HepG2 (cell line): ENCODE data around the gene FAM20C. TPM values are rescaled to one million over a fixed set of nuclear protein-coding genes. Genes with fewer than 3 reads are reported as not detected.

Experiments used
- ATAC-seq: fragments of 200-7000 bp; cut with Tn5 transposase; 3 replicates; pipeline ENCODE4 v1.9.1; 2020; ENCODE audit warnings: mild to moderate bottlenecking, moderate library complexity
- BruUV-seq: library from RNA; stranded (reverse); fragments of 400-500 nt; replicated peaks from 2 replicates; lab custom pipeline; 2021; lab: Mats Ljungman, UMichigan
- CTCF ChIA-PET: fragments of 300-600 bp; formaldehyde crosslinking; extraction: SDS; loops from one replicate; lab custom pipeline; 2021; ENCODE audit warnings: low total read pairs, inconsistent platforms, low intra/inter-chr PET ratio; lab: Yijun Ruan, JAX
- POLR2A ChIA-PET: fragments of 350-600 bp; sonication (Branson Sonifier 250); formaldehyde crosslinking; loops from one replicate; lab custom pipeline; 2020; ENCODE audit warnings: antibody characterized with exemption, inconsistent platforms; lab: Yijun Ruan, JAX
- DNase-seq: peaks from one replicate; pipeline ENCODE4 v3.0.0-alpha.2; 2015; ENCODE audit warnings: low spot score
- FAIRE-seq: peaks from 3 replicates; lab custom pipeline; 2011; peaks lifted over from hg19 to GRCh38; lab: Jason Lieb, UNC
- H2AFZ ChIP-seq: one replicate; pipeline ENCODE4 v1.6.1; 2011; ENCODE audit warnings: low read length, inconsistent platforms
- H3K27ac ChIP-seq: fragments of 300-600 bp; 3 replicates; pipeline ENCODE4 v1.8.0; 2011; ENCODE audit warnings: mixed run types, mild to moderate bottlenecking, mixed read lengths, low read length, inconsistent platforms; ENCODE audit not compliant: insufficient read depth; ENCODE audit errors: extremely low read length
- H3K27me3 ChIP-seq, 2 experiments: fragments of 200-600 bp in 1 of 2; 2 replicates in 1 of 2; 3 replicates in 1 of 2; pipeline versions ENCODE4 v1.6.0 to v1.8.0; 2011; ENCODE audit warnings: low read length in 2 of 2, mild to moderate bottlenecking in 2 of 2, moderate library complexity in 2 of 2, inconsistent platforms in 1 of 2; ENCODE audit not compliant: insufficient read depth in 2 of 2, control insufficient read depth in 1 of 2
- H3K36me3 ChIP-seq, 2 experiments: fragments of 200-600 bp in 1 of 2; replicated peaks in 1 of 2; 2 replicates in 1 of 2; 3 replicates in 1 of 2; pipeline versions ENCODE4 v1.5.1 to v1.8.0; 2011; ENCODE audit warnings: low read length in 2 of 2, inconsistent platforms in 1 of 2; ENCODE audit not compliant: insufficient read depth in 2 of 2, control insufficient read depth in 1 of 2
- H3K4me1 ChIP-seq: 2 replicates; pipeline ENCODE4 v1.5.1; 2012; ENCODE audit warnings: low read length, inconsistent platforms; ENCODE audit not compliant: insufficient read depth
- H3K4me2 ChIP-seq: 2 replicates; pipeline ENCODE4 v1.6.0; 2011; ENCODE audit warnings: low read depth, low read length, inconsistent platforms
- H3K4me3 ChIP-seq, 3 experiments: fragments of 200-600 bp in 1 of 3; sonication (generic), shearing (Covaris generic) in 1 of 3; replicated peaks in 1 of 3; 2 replicates each; pipeline ENCODE4 v1.5.1; 2011 to 2016; ENCODE audit warnings: low read length in 3 of 3, inconsistent platforms in 2 of 3, low read depth in 2 of 3, mild to moderate bottlenecking in 2 of 3, control low read depth in 1 of 3, mixed read lengths in 1 of 3; ENCODE audit not compliant: insufficient read depth in 1 of 3
- H3K79me2 ChIP-seq: one replicate; pipeline ENCODE4 v1.6.1; 2011; ENCODE audit warnings: low read length, inconsistent platforms; ENCODE audit not compliant: insufficient read depth
- H3K9ac ChIP-seq: 2 replicates; pipeline ENCODE4 v1.6.0; 2011; ENCODE audit warnings: mild to moderate bottlenecking, low read depth, low read length, inconsistent platforms; ENCODE audit not compliant: insufficient read depth
- H3K9me3 ChIP-seq: 2 replicates; pipeline ENCODE4 v1.5.1; 2012; ENCODE audit warnings: mild to moderate bottlenecking, low read length
- H4K20me1 ChIP-seq: 2 replicates; pipeline ENCODE4 v1.6.0; 2011; ENCODE audit warnings: inconsistent platforms, mild to moderate bottlenecking, low read length, moderate library complexity; ENCODE audit not compliant: insufficient read depth
- AKAP8 ChIP-seq: sonication (generic); formaldehyde crosslinking; IDR thresholded peaks from 2 replicates; pipeline ENCODE4 v1.5.1; 2020; ENCODE audit warnings: mild to moderate bottlenecking, missing genetic modification reagents
- HNF4G ChIP-seq, 2 experiments: sonication (generic) in 1 of 2; formaldehyde crosslinking in 1 of 2; IDR thresholded peaks; 2 replicates each; pipeline versions ENCODE4 v1.4.0 to v1.6.1; 2011 to 2020; ENCODE audit warnings: borderline replicate concordance in 2 of 2, low read depth in 2 of 2, mild to moderate bottlenecking in 2 of 2, low read length in 1 of 2, missing genetic modification reagents in 1 of 2, moderate library complexity in 1 of 2
- MBD4 ChIP-seq: IDR thresholded peaks from 2 replicates; pipeline ENCODE4 v1.6.1; 2012; ENCODE audit warnings: low read length, inconsistent platforms, borderline replicate concordance
- PCBP2 ChIP-seq: fragments of 200-400 bp; formaldehyde crosslinking; optimal IDR thresholded peaks from 2 replicates; pipeline ENCODE3; 2018; ENCODE audit warnings: low read length, low read depth; ENCODE audit not compliant: poor library complexity, severe bottlenecking
- STAT5B ChIP-seq: sonication (generic); formaldehyde crosslinking; IDR thresholded peaks from 2 replicates; pipeline ENCODE4 v1.4.0; 2020; ENCODE audit warnings: missing genetic modification reagents
- WGBS: methylation state at CpG from one replicate; pipeline ENCODE4 v1.1.6; 2017; ENCODE audit warnings: low lambda C conversion rate; 5-methylcytosine and 5-hydroxymethylcytosine counted together
- in situ Hi-C: cut with HindIII; loops from 2 replicates; pipeline ENCODE4 v1.10.0; 2017; ENCODE audit warnings: low pct_unique_long_range_greater_than_20kb; ENCODE audit not compliant: extremely low pct_ligation_motif_present
- intact Hi-C: fragments of 100-400 bp; cut with micrococcal nuclease; formaldehyde crosslinking; loops from one replicate; pipeline ENCODE4 v1.10.0; 2022; ENCODE audit not compliant: unreplicated experiment
- polyA plus RNA-seq, 8 experiments: library from polyadenylated mRNA; depleted of rRNA in 3 of 8; stranded (reverse) in 7 of 8; unstranded in 1 of 8; fragments of >200 nt; fragmentation: Illumina TruSeq in 4 of 8; extraction: Trizol in 4 of 8; gene quantifications; 2 replicates each; pipeline versions ENCODE4 v1.2.1 to v1.2.3, GENCODE V29; 2011 to 2016; ENCODE audit warnings: low read depth in 4 of 8, missing spikeins in 1 of 8, mixed read lengths in 1 of 8; ENCODE audit not compliant: insufficient read depth in 1 of 8
- total RNA-seq, 5 experiments: library from RNA; depleted of rRNA; stranded (reverse); fragments of >200 nt; fragmentation: Illumina TruSeq; extraction: Trizol; gene quantifications; 2 replicates each; pipeline ENCODE4 v1.2.3, GENCODE V29; 2016; ENCODE audit warnings: low read depth in 1 of 5
- TF ChIP-seq, protein P1 (sequence below): sonication (generic); formaldehyde crosslinking; IDR thresholded peaks from 2 replicates; pipeline ENCODE4 v1.4.0; 2020; ENCODE audit warnings: mild to moderate bottlenecking, missing genetic modification reagents, borderline replicate concordance
- TF ChIP-seq, protein P2 (sequence below): sonication (generic); formaldehyde crosslinking; IDR thresholded peaks from 2 replicates; pipeline ENCODE4 v1.4.0; 2020; ENCODE audit warnings: missing genetic modification reagents

FAM20C gene
- total and polyA plus RNA-seq, 2 of the 13 experiments (the other 11 are each of a cell fraction or from before 2014, with no cell fraction given) = 11.9 to 19.9 TPM

DNA sequence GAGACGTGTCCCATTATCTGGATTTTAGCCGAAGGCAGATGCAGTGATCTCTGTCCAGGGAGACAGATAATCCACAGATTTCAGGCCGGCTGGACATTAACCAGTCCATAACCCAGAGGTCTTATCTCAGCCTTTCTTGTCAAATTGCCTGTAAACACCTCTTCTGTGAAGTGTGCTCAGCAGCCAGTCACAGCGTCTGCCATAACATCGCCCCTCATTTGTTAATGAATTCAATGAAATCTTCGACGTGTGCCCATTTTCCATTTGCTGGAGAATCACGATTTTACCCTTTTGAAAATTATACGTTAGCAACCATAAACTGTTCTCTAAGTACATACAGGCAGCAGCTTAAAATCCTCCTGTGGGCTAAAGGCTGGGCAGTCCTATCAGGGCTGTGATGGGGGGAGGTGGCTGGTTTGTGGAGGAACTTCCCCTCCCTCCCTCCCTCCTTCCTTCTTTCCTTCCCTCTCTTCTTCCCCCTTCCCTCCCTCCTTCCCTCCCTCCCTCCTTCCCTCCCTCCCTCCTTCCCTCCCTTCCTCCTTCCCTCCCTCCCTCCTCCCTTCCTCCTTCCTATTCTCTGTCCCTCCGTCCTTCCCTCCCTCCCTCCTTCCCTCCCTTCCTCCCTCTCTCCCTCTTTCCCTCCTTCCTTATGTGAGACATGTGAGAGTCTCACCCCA lies 26.6 kb upstream of the FAM20C start:
- in situ Hi-C loops (no loop called here), intact Hi-C loops (no loop called here)
- Histone ChIP-seq H3K9me3 (no peaks in the 10 kb centered on the region), H3K36me3 (no peaks in the 10 kb centered on the region), H3K4me2 (no peak overlapping the region), H4K20me1 (no peaks in the 10 kb centered on the region), H3K27ac (no peak overlapping the region), H3K9ac (no peak overlapping the region), H3K4me3 (no peak overlapping the region), H3K4me1 (peaks cover 8% of the 10 kb centered on the region), H3K27me3 (peaks cover 12 to 89% of the 10 kb centered on the region in 2 experiments), H2AFZ (no peak overlapping the region), H3K79me2 (no peaks in the 10 kb centered on the region)
- DNase-seq (no peak), ATAC-seq (no peak), FAIRE-seq (no peak)
- POLR2A ChIA-PET = no interaction called here
- BruUV-seq = no TSS peak
- TF ChIP-seq, protein P1, sequence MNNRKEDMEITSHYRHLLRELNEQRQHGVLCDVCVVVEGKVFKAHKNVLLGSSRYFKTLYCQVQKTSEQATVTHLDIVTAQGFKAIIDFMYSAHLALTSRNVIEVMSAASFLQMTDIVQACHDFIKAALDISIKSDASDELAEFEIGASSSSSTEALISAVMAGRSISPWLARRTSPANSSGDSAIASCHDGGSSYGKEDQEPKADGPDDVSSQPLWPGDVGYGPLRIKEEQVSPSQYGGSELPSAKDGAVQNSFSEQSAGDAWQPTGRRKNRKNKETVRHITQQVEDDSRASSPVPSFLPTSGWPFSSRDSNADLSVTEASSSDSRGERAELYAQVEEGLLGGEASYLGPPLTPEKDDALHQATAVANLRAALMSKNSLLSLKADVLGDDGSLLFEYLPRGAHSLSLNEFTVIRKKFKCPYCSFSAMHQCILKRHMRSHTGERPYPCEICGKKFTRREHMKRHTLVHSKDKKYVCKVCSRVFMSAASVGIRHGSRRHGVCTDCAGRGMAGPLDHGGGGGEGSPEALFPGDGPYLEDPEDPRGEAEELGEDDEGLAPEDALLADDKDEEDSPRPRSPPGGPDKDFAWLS (CRISPR knock-in tag) = no peak
- TF ChIP-seq PCBP2 (peak; percentile 20), AKAP8 (CRISPR knock-in tag) (no peak), MBD4 (no peak)
- CTCF ChIA-PET = no interaction called here
- 6% methylated on average over 9 of the region's 10 CpGs for WGBS

DNA sequence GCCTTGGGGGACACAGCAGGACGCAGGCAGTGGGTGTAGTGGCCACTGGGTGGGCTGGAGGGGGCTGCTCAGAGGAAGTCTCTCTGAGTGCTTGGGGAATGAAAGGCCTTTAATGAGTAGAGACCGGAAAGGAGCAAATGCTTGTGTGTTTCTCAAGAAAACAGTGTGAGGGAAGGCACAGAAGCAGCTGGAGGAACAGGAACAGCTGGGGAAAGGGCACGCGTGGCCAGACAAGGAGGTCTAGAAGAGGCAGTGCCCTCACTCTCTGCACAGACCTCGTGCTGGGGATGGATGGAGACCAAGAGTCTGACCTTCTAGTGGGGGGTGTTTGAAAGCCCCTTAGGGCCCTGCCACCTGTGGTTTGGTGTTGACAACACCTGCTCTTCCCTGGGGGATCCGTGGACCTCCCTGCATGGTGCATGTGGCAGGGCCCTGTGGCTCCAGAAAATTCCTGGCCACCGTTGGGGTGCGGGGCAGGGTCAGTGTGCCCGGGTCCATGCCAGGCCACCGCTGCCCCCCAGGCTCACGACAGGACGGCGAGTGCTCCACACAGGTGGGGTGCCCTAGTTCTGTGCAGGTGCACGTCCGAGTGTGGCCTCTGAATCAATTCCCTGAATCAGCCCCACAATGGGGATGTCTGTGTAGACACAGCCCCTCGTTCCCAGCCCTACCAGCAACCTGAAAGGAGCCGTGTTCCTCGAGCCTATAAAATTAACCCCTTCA lies 25.9 kb upstream of the FAM20C start:
- H3K9ac ChIP-seq = no peak overlapping the region
- WGBS = 54% methylated on average over 6 of the region's 18 CpGs
- no peaks in the 10 kb centered on the region for H3K9me3 ChIP-seq
- FAIRE-seq = no peak
- H3K27ac ChIP-seq = no peak overlapping the region
- in situ Hi-C loops = no loop called here
- no peaks in the 10 kb centered on the region for H3K36me3 ChIP-seq
- no peak for ATAC-seq
- peaks cover 8% of the 10 kb centered on the region for H3K4me1 ChIP-seq
- BruUV-seq = no TSS peak
- H4K20me1 ChIP-seq = no peaks in the 10 kb centered on the region
- POLR2A ChIA-PET = no interaction called here
- no peak overlapping the region for H3K4me3 ChIP-seq
- intact Hi-C loops = no loop called here
- peaks cover 16 to 90% of the 10 kb centered on the region in 2 experiments for H3K27me3 ChIP-seq
- no peak overlapping the region for H2AFZ ChIP-seq
- DNase-seq = no peak
- H3K4me2 ChIP-seq = no peak overlapping the region
- CTCF ChIA-PET = no interaction called here
- no peaks in the 10 kb centered on the region for H3K79me2 ChIP-seq
- TF ChIP-seq HNF4G (IDR thresholded peaks at IDR 0.05; ENCODE audit: borderline replicate concordance, low read depth, low read length) = no peak
- TF ChIP-seq HNF4G (CRISPR knock-in tag; IDR thresholded peaks at IDR 0.05; ENCODE audit: borderline replicate concordance, low read depth) = no peak
- TF ChIP-seq, protein P2, sequence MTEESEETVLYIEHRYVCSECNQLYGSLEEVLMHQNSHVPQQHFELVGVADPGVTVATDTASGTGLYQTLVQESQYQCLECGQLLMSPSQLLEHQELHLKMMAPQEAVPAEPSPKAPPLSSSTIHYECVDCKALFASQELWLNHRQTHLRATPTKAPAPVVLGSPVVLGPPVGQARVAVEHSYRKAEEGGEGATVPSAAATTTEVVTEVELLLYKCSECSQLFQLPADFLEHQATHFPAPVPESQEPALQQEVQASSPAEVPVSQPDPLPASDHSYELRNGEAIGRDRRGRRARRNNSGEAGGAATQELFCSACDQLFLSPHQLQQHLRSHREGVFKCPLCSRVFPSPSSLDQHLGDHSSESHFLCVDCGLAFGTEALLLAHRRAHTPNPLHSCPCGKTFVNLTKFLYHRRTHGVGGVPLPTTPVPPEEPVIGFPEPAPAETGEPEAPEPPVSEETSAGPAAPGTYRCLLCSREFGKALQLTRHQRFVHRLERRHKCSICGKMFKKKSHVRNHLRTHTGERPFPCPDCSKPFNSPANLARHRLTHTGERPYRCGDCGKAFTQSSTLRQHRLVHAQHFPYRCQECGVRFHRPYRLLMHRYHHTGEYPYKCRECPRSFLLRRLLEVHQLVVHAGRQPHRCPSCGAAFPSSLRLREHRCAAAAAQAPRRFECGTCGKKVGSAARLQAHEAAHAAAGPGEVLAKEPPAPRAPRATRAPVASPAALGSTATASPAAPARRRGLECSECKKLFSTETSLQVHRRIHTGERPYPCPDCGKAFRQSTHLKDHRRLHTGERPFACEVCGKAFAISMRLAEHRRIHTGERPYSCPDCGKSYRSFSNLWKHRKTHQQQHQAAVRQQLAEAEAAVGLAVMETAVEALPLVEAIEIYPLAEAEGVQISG (CRISPR knock-in tag) = no peak
- TF ChIP-seq STAT5B (CRISPR knock-in tag) = no peak
